GM23248 (cell line): ENCODE results near the gene CTNNA2.

ENCODE experiments used
- EZH2 ChIP-seq: fragments of 200-600 bp; sonication (generic); IDR thresholded peaks from 2 replicates; pipeline ENCODE4 v1.6.1; 2018; ENCODE audit warnings: antibody characterized with exemption, mild to moderate bottlenecking; ENCODE audit not compliant: insufficient read depth, poor library complexity, severe bottlenecking
- EZH2phosphoT487 ChIP-seq: fragments of 200-600 bp; sonication (generic); IDR thresholded peaks from 2 replicates; pipeline ENCODE4 v1.6.1; 2018; ENCODE audit warnings: antibody characterized with exemption, moderate library complexity, mild to moderate bottlenecking, low read depth; ENCODE audit not compliant: insufficient read depth

DNA sequence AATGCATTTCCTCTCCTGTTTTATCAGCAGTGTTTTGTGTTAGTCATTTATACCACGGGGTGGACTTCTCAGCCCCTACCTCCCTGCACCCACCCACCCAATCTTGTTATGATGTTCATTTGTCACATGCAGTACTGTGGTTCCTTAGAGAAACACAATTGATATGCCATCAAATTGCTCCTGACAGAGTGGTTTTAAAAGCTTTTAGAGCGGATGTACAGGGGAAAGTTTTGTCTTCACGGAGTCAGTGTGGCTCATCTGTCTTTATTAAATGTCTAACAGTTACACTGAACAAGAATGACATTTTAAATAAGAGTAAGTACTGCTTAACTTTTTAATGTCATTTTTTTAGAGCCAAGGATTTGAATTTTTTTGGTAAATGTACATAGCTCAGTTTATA, 634.8 kb downstream of the CTNNA2 start:
- no peak for TF ChIP-seq EZH2
- no peak for TF ChIP-seq EZH2phosphoT487
